HS-27A (cell line): ENCODE data around the gene KDR.

Source experiments
- DNase-seq: peaks from one replicate; pipeline ENCODE4 v3.0.0-alpha.2; 2012; ENCODE audit warnings: low read depth, missing footprints

The KDR gene

DNA sequence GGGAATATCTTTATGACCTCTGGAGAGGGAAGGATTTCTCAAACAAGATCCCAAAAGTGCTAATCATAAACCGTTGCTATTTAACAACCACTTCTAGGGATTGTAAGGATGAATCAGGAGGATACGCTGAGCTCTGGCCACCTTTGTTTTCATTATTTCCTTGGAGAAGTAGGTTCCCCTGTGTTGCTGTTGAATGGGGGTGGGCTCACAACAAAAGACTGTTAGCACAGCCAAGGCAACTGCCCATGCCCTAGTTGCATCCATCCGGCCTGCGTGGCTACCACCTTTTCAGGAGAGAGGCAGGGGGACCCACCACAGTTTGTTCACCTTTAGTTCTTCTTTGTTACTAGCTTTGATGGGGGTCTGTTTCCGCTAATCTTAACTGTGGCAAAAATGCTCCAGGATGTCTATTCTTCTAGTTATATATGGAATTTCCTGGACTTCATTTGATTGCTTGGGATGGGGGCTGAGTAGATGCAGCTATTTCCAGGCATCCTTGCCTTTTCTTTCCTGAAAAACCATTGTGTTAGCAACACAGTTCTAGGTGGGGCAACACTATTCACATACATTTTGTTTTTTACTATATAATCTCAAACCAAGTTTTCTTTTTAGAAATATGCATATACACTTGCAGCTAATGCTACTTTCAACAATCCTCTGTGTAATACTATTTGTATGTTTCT is 95.4 kb downstream of the KDR start:
- DNase-seq, result no peak

GRCh38 chr4:55029321-55029720 is 96.1 kb downstream of the KDR start:
- no peak for DNase-seq
